H1 (cell line): ENCODE data around the gene ZNF555. TPM values are rescaled to one million over a fixed set of nuclear protein-coding genes. Genes with fewer than 3 reads are reported as not detected.

ENCODE experiments used
- CREB1 ChIP-seq: IDR thresholded peaks from 2 replicates; pipeline ENCODE4 v1.6.1; 2012; ENCODE audit warnings: inconsistent platforms
- CTCF ChIP-seq, 3 experiments: IDR thresholded peaks; 1 replicate in 2 of 3; 2 replicates in 1 of 3; pipeline versions ENCODE4 v1.5.1 to v1.6.1; 2011; ENCODE audit warnings: low read length in 3 of 3, mild to moderate bottlenecking in 3 of 3, inconsistent platforms in 2 of 3, low read depth in 1 of 3, moderate library complexity in 1 of 3; ENCODE audit not compliant: insufficient read depth in 1 of 3; ENCODE audit errors: control extremely low read depth in 1 of 3
- GABPA ChIP-seq: IDR thresholded peaks from 2 replicates; pipeline ENCODE4 v1.6.1; 2011; ENCODE audit warnings: mild to moderate bottlenecking, low read length, moderate library complexity, borderline replicate concordance; ENCODE audit not compliant: insufficient read depth
- JUND ChIP-seq: IDR thresholded peaks from 2 replicates; pipeline ENCODE4 v1.6.1; 2011; ENCODE audit warnings: mild to moderate bottlenecking, improper control_type of control experiment, low read length
- POU5F1 ChIP-seq: IDR thresholded peaks from 2 replicates; pipeline ENCODE4 v1.6.1; 2011; ENCODE audit warnings: low read depth, mild to moderate bottlenecking, low read length, moderate library complexity
- RBBP5 ChIP-seq: IDR thresholded peaks from 2 replicates; pipeline ENCODE4 v1.7.1; 2012; ENCODE audit warnings: low read depth, mild to moderate bottlenecking, inconsistent platforms, low read length, moderate library complexity, borderline replicate concordance
- SIX5 ChIP-seq: IDR thresholded peaks from 2 replicates; pipeline ENCODE4 v1.6.1; 2011; ENCODE audit warnings: mild to moderate bottlenecking, low read depth, low read length
- SP1 ChIP-seq: IDR thresholded peaks from 2 replicates; pipeline ENCODE4 v1.6.1; 2011; ENCODE audit warnings: low read depth, low read length
- SP2 ChIP-seq: IDR thresholded peaks from 2 replicates; pipeline ENCODE4 v1.6.1; 2012; ENCODE audit warnings: mild to moderate bottlenecking, low read length, inconsistent platforms
- polyA plus RNA-seq, 7 experiments: library from polyadenylated mRNA; depleted of rRNA in 3 of 7; stranded (reverse) in 5 of 7; unstranded in 2 of 7; fragments of >200 nt in 5 of 7; fragments of 200-250 nt in 2 of 7; gene quantifications; 1 replicate in 5 of 7; 2 replicates in 1 of 7; 4 replicates in 1 of 7; pipeline versions ENCODE4 v1.2.1 to v1.2.3, GENCODE V29; 2011 to 2013; ENCODE audit warnings: missing spikeins in 2 of 7, mixed read lengths in 2 of 7
- total RNA-seq: library from RNA; stranded (reverse); fragmentation: NEBNext Ultra II Directional; extraction: Animal tissue kit (Norgen Biotek cat#: 25700); gene quantifications from 2 replicates; pipeline ENCODE4 v1.2.1, GENCODE V29; 2021

ZNF555 gene
- total and polyA plus RNA-seq, 2 of the 8 experiments (the other 6 are each of a cell fraction or from before 2014, with no cell fraction given): 1.6 to 5.7 TPM

GRCh38 chr19:2827840-2828489, 13.3 kb upstream of the ZNF555 start (continued):
- TF ChIP-seq RBBP5 (no peak), SP1 (no peak), SP2 (no peak), JUND (no peak), SIX5 (no peak), GABPA (no peak), POU5F1 (no peak), CTCF (IDR thresholded peaks at IDR 0.05; ENCODE audit: control extremely low read depth in 1 of 3, insufficient read depth in 1 of 3, low read depth in 1 of 3, low read length in 3 of 3) (no peak), CREB1 (no peak)
